IMR-90 (cell line): ENCODE data around the gene ZRSR2. TPM values are rescaled to one million over a fixed set of nuclear protein-coding genes. Genes with fewer than 3 reads are reported as not detected.
A peak's percentile ranks its signal among the peaks of the same experiment; 100 is the strongest.

ENCODE experiments used
- ATAC-seq: fragments of 200-7000 bp; cut with Tn5 transposase; 2 replicates; pipeline ENCODE4 v1.9.1; 2020; ENCODE audit warnings: low read depth, mild to moderate bottlenecking, moderate library complexity
- BruUV-seq: library from RNA; stranded (reverse); fragments of 400-500 nt; replicated peaks from 2 replicates; lab custom pipeline; 2021; lab: Mats Ljungman, UMichigan
- CTCF ChIA-PET: fragments of 300-600 bp; formaldehyde crosslinking; extraction: SDS; loops from one replicate; lab custom pipeline; 2021; ENCODE audit warnings: antibody characterized with exemption; lab: Yijun Ruan, JAX
- POLR2A ChIA-PET: fragments of 300-600 bp; sonication (Branson Sonifier 250); formaldehyde crosslinking; loops from one replicate; lab custom pipeline; 2022; ENCODE audit warnings: antibody characterized with exemption; ENCODE audit not compliant: unreplicated experiment; lab: Charles Lee
- DNase-seq: peaks from one replicate; pipeline ENCODE4 v3.0.0; 2013
- H2AFZ ChIP-seq: replicated peaks from 2 replicates; pipeline ENCODE3; 2013; ENCODE audit warnings: low read length, mild to moderate bottlenecking; ENCODE audit not compliant: poor library complexity
- H2AK5ac ChIP-seq: 2 replicates; pipeline ENCODE4 v1.6.1; 2013; ENCODE audit warnings: low read depth, low read length, inconsistent platforms
- H2AK9ac ChIP-seq: replicated peaks from 2 replicates; pipeline ENCODE3; 2013; ENCODE audit warnings: mild to moderate bottlenecking, low read depth, low read length, moderate library complexity; ENCODE audit not compliant: poor library complexity
- H2BK120ac ChIP-seq: 2 replicates; pipeline ENCODE4 v1.6.1; 2013; ENCODE audit warnings: low read depth, low read length, inconsistent platforms
- H2BK15ac ChIP-seq: 3 replicates; pipeline ENCODE4 v1.6.1; 2013; ENCODE audit warnings: low read depth, low read length, inconsistent platforms
- H2BK20ac ChIP-seq: 2 replicates; pipeline ENCODE4 v1.6.1; 2013; ENCODE audit warnings: low read depth, mild to moderate bottlenecking, inconsistent platforms, low read length, moderate library complexity
- H2BK5ac ChIP-seq: 2 replicates; pipeline ENCODE4 v1.6.1; 2013; ENCODE audit warnings: mild to moderate bottlenecking, low read depth, low read length, inconsistent platforms; ENCODE audit not compliant: poor library complexity, severe bottlenecking
- H3K14ac ChIP-seq: replicated peaks from 2 replicates; pipeline ENCODE4 v1.6.1; 2013; ENCODE audit warnings: low read depth, low read length, inconsistent platforms
- H3K18ac ChIP-seq: 2 replicates; pipeline ENCODE4 v1.6.1; 2013; ENCODE audit warnings: low read depth, low read length, control low read depth
- H3K23ac ChIP-seq: 2 replicates; pipeline ENCODE4 v1.6.1; 2013; ENCODE audit warnings: low read depth, low read length, inconsistent platforms
- H3K27ac ChIP-seq: 2 replicates; pipeline ENCODE4 v1.5.1; 2013; ENCODE audit warnings: mild to moderate bottlenecking, control low read depth, low read length; ENCODE audit not compliant: insufficient read depth
- H3K27me3 ChIP-seq: 2 replicates; pipeline ENCODE4 v1.6.1; 2013; ENCODE audit warnings: low read length; ENCODE audit not compliant: control insufficient read depth, insufficient read depth
- H3K36me3 ChIP-seq: 2 replicates; pipeline ENCODE4 v1.6.1; 2013; ENCODE audit warnings: low read length, mixed read lengths; ENCODE audit not compliant: control insufficient read depth, insufficient read depth
- H3K4ac ChIP-seq: 2 replicates; pipeline ENCODE4 v1.6.1; 2013; ENCODE audit warnings: low read depth, low read length, inconsistent platforms
- H3K4me1 ChIP-seq: 2 replicates; pipeline ENCODE4 v1.6.1; 2013; ENCODE audit warnings: low read length, mixed read lengths; ENCODE audit not compliant: control insufficient read depth, insufficient read depth
- H3K4me2 ChIP-seq: 2 replicates; pipeline ENCODE4 v1.6.1; 2013; ENCODE audit warnings: low read depth, mild to moderate bottlenecking, control low read depth, low read length, moderate library complexity
- H3K4me3 ChIP-seq: 2 replicates; pipeline ENCODE4 v1.5.1; 2013; ENCODE audit warnings: low read depth, mild to moderate bottlenecking, control low read depth, low read length, moderate library complexity; ENCODE audit not compliant: insufficient read depth
- H3K56ac ChIP-seq: 2 replicates; pipeline ENCODE4 v1.6.1; 2013; ENCODE audit warnings: low read length, inconsistent platforms; ENCODE audit not compliant: insufficient read depth; ENCODE audit errors: extremely low read depth
- H3K79me1 ChIP-seq, 2 experiments: 2 replicates each; pipeline ENCODE4 v1.6.1; 2013; ENCODE audit warnings: low read length in 2 of 2, inconsistent platforms in 1 of 2, low read depth in 1 of 2
- H3K9ac ChIP-seq: 2 replicates; pipeline ENCODE4 v1.6.1; 2013; ENCODE audit warnings: low read depth, low read length, control low read depth
- H3K9me1 ChIP-seq: 2 replicates; pipeline ENCODE4 v1.6.1; 2013; ENCODE audit warnings: low read length, inconsistent platforms; ENCODE audit not compliant: insufficient read depth
- H3K9me3 ChIP-seq: 2 replicates; pipeline ENCODE4 v1.6.1; 2013; ENCODE audit warnings: low read length; ENCODE audit not compliant: control insufficient read depth, insufficient read depth
- H4K20me1 ChIP-seq: 2 replicates; pipeline ENCODE4 v1.6.1; 2013; ENCODE audit warnings: low read length, inconsistent platforms; ENCODE audit not compliant: insufficient read depth
- H4K5ac ChIP-seq: 2 replicates; pipeline ENCODE4 v1.6.1; 2013; ENCODE audit warnings: mild to moderate bottlenecking, low read depth, low read length, control low read depth
- H4K8ac ChIP-seq, 2 experiments: 2 replicates each; pipeline ENCODE4 v1.6.1; 2013; ENCODE audit warnings: low read depth in 2 of 2, low read length in 2 of 2, control low read depth in 1 of 2, inconsistent platforms in 1 of 2
- H4K91ac ChIP-seq: 2 replicates; pipeline ENCODE4 v1.6.1; 2013; ENCODE audit warnings: low read depth, low read length, inconsistent platforms; ENCODE audit not compliant: insufficient read depth
- CHD1 ChIP-seq: IDR thresholded peaks from 2 replicates; pipeline ENCODE4 v1.6.1; 2012; ENCODE audit warnings: low read depth, low read length, improper control_type of control experiment
- FOS ChIP-seq: fragments of 150-350 bp; IDR thresholded peaks from 2 replicates; pipeline ENCODE4 v1.6.1; 2016; ENCODE audit warnings: low read depth, low read length
- RFX5 ChIP-seq: IDR thresholded peaks from 2 replicates; pipeline ENCODE4 v1.8.0; 2012; ENCODE audit warnings: low read depth, mild to moderate bottlenecking, low read length, moderate library complexity
- SMC3 ChIP-seq: fragments of 150-350 bp; IDR thresholded peaks from 2 replicates; pipeline ENCODE4 v1.6.1; 2016; ENCODE audit warnings: low read depth, mild to moderate bottlenecking, antibody characterized with exemption, low read length, moderate library complexity
- WGBS, 2 experiments: methylation state at CpG; one replicate each; pipeline versions ENCODE4 v1.1.5 to v1.1.7; 2013; ENCODE audit warnings: missing lambda C conversion rate in 2 of 2; ENCODE audit not compliant: insufficient read length in 1 of 2; ENCODE audit errors: extremely low coverage in 2 of 2; 5-methylcytosine and 5-hydroxymethylcytosine counted together
- dilution Hi-C: fragments of 300-500 bp; cut with HindIII; formaldehyde crosslinking; loops from one replicate; pipeline ENCODE4 v1.14.3; 2018; ENCODE audit warnings: low sequenced_read_pairs; ENCODE audit not compliant: unreplicated experiment
- in situ Hi-C: fragments of 300-500 bp; cut with MboI; formaldehyde crosslinking; loops from 3 replicates; pipeline ENCODE4 v1.14.3; 2019; ENCODE audit warnings: low sequenced_read_pairs, inconsistent platforms, mixed read lengths
- intact Hi-C: fragments of 100-400 bp; cut with micrococcal nuclease; formaldehyde crosslinking; loops from 2 replicates; pipeline ENCODE4 v1.10.0; 2022
- polyA plus RNA-seq, 3 experiments: library from polyadenylated mRNA; depleted of rRNA; stranded (reverse); fragments of >200 nt; gene quantifications; 2 replicates each; pipeline ENCODE4 v1.2.3, GENCODE V29; 2012; ENCODE audit warnings: low replicate concordance in 1 of 3
- total RNA-seq: library from RNA; depleted of rRNA; stranded (reverse); fragments of >200 nt; gene quantifications from 2 replicates; pipeline ENCODE4 v1.2.3, GENCODE V29; 2012
- TF ChIP-seq, protein P1 (sequence below): conservative IDR thresholded peaks from 2 replicates; pipeline ENCODE4 v1.5.1; 2012; ENCODE audit warnings: mild to moderate bottlenecking, low read depth, low read length, improper control_type of control experiment

The ZRSR2 gene
- total and polyA plus RNA-seq, 2 of the 4 experiments (the other 2 are of a cell fraction): 4.7 to 11.3 TPM

DNA sequence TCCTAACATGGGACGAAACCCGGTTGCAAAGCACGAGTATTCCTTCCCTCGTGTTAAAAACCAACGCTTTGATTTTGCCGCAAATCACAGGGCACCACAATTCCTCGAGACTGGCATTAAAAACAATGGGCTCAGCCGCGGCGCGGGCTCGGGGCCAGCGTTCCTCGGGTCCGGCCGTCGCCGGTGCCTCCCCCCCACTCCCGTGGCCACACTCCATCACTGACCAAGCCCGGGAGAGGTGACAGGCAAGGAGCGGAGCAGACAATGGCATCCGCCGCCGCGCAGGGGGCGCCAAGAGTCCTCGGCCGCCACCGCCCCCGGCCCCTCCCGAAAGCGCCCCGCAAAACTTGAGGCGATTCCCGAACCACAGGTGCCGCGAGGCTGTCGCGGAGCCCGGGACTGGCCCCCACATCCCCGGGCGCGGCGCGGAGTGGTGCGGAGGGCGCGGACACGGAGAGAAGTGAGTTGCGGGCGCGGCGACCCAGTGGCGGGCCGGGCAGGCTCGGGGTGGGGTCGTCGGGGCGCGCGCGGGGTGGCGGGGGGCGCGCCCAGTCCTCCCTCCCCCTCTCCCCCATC, 63.9 kb downstream of the ZRSR2 start:
- Histone ChIP-seq H2AK5ac (no peak overlapping the region), H3K18ac (no peak overlapping the region), H3K27ac (peak overlapping the region; percentile 13), H3K56ac (no peak overlapping the region; the same call in 1 of the 2 replicates), H4K91ac (no peak overlapping the region; the same call in 1 of the 2 replicates), H3K9me3 (no peaks in the 10 kb centered on the region), H2BK15ac (no peak overlapping the region), H3K79me1 (peaks cover 0 to 13% of the 10 kb centered on the region in 2 experiments; a peak in 2 of 4 replicates), H2AFZ (peak overlapping the region; percentile 85), H2BK5ac (peak overlapping the region; percentile 28), H3K4me1 (no peaks in the 10 kb centered on the region), H3K9ac (peak overlapping the region; percentile 71), H3K9me1 (no peaks in the 10 kb centered on the region), H3K4me2 (peak overlapping the region; percentile 96), H4K5ac (no peak overlapping the region), H3K36me3 (no peaks in the 10 kb centered on the region), H4K20me1 (no peaks in the 10 kb centered on the region), H3K4me3 (peak overlapping the region; percentile 60), H2BK120ac (peak overlapping the region; percentile 9; the same call in 1 of the 2 replicates), H2AK9ac (peak overlapping the region; percentile 77), H2BK20ac (no peak overlapping the region), H3K4ac (no peak overlapping the region; the same call in 1 of the 2 replicates), H3K27me3 (peaks cover 4% of the 10 kb centered on the region; the same call in 1 of the 2 replicates), H4K8ac (no peak overlapping the region), H3K23ac (peak overlapping the region; percentile 96), H3K14ac (peak overlapping the region; percentile 77)
- DNase-seq (no peak), ATAC-seq (peak; percentile 15)
- ChIA-PET POLR2A (no interaction called here), CTCF (no interaction called here)
- intact Hi-C loops (loop anchor here (2.0 to 10.0 kb wide), 4 partner anchors 63 to 808 kb away; partner anchors contain the start of gene ZRSR2), dilution Hi-C loops (no loop called here), in situ Hi-C loops (no loop called here)
- no TSS peak for BruUV-seq
- 0 out of 2 replicates have a peak, but pooled peaks have one; percentile 7 for TF ChIP-seq SMC3
- TF ChIP-seq CHD1: no peak
- TF ChIP-seq RFX5: no peak
- no peak for TF ChIP-seq FOS
- TF ChIP-seq, protein P1, sequence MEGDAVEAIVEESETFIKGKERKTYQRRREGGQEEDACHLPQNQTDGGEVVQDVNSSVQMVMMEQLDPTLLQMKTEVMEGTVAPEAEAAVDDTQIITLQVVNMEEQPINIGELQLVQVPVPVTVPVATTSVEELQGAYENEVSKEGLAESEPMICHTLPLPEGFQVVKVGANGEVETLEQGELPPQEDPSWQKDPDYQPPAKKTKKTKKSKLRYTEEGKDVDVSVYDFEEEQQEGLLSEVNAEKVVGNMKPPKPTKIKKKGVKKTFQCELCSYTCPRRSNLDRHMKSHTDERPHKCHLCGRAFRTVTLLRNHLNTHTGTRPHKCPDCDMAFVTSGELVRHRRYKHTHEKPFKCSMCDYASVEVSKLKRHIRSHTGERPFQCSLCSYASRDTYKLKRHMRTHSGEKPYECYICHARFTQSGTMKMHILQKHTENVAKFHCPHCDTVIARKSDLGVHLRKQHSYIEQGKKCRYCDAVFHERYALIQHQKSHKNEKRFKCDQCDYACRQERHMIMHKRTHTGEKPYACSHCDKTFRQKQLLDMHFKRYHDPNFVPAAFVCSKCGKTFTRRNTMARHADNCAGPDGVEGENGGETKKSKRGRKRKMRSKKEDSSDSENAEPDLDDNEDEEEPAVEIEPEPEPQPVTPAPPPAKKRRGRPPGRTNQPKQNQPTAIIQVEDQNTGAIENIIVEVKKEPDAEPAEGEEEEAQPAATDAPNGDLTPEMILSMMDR: peak; percentile 19; the same call in 1 of the 2 replicates
- 1% methylated on average over 17 of the region's 65 CpGs; no CpG with 5 or more reads in 1 of the 2 experiments for WGBS, 2 experiments
